K562 (cell line): ENCODE data around the gene NRXN3. TPM values are rescaled to one million over a fixed set of nuclear protein-coding genes. Genes with fewer than 3 reads are reported as not detected.

Experiments
- ATAC-seq: fragments of 200-7000 bp; cut with Tn5 transposase; 3 replicates; pipeline ENCODE4 v1.9.1; 2020; ENCODE audit warnings: moderate library complexity
- BruUV-seq: library from RNA; stranded (reverse); fragments of 400-500 nt; replicated peaks from 2 replicates; lab custom pipeline; 2021; lab: Mats Ljungman, UMichigan
- CTCF ChIA-PET: fragments of 300-600 bp; formaldehyde crosslinking; extraction: SDS; loops from one replicate; lab custom pipeline; 2021; ENCODE audit warnings: low intra/inter-chr PET ratio; lab: Yijun Ruan, JAX
- POLR2A ChIA-PET: fragments of 300-600, 350-650 bp; sonication (Branson Sonifier 250); formaldehyde crosslinking; extraction: SDS; loops from one replicate; lab custom pipeline; 2021; ENCODE audit warnings: antibody characterized with exemption, inconsistent platforms; lab: Yijun Ruan, JAX
- DNase-seq, 4 experiments: peaks; one replicate each; pipeline versions ENCODE4 v3.0.0 to v3.0.0-alpha.2; 2011 to 2018; ENCODE audit warnings: low spot score in 3 of 4, mixed read lengths in 3 of 4; ENCODE audit errors: extremely low read depth in 1 of 4
- FAIRE-seq: peaks from 2 replicates; lab custom pipeline; 2011; peaks lifted over from hg19 to GRCh38; lab: Jason Lieb, UNC
- H2AFZ ChIP-seq: 2 replicates; pipeline ENCODE4 v1.6.0; 2011; ENCODE audit warnings: low read depth, low read length, control low read depth, inconsistent platforms
- H3K27ac ChIP-seq: fragments of 200-600 bp; 3 replicates; pipeline ENCODE4 v1.8.0; 2011; ENCODE audit warnings: low read depth, mild to moderate bottlenecking, control low read depth, inconsistent platforms, low read length, moderate library complexity, mixed read lengths; ENCODE audit errors: extremely low read depth
- H3K27me3 ChIP-seq, 2 experiments: fragments of 300-600 bp in 1 of 2; 2 replicates in 1 of 2; 3 replicates in 1 of 2; pipeline versions ENCODE4 v1.6.0 to v1.8.0; 2011; ENCODE audit warnings: inconsistent platforms in 2 of 2, low read length in 2 of 2, mild to moderate bottlenecking in 1 of 2, mixed read lengths in 1 of 2, moderate library complexity in 1 of 2; ENCODE audit not compliant: control insufficient read depth in 2 of 2, insufficient read depth in 2 of 2
- H3K36me3 ChIP-seq: fragments of 300-600 bp; 3 replicates; pipeline ENCODE4 v1.8.0; 2011; ENCODE audit warnings: mild to moderate bottlenecking, low read length, inconsistent platforms; ENCODE audit not compliant: control insufficient read depth, insufficient read depth
- H3K4me1 ChIP-seq, 2 experiments: fragments of 200-600 bp in 1 of 2; replicated peaks in 1 of 2; 2 replicates in 1 of 2; 3 replicates in 1 of 2; pipeline versions ENCODE4 v1.5.1 to v1.8.0; 2011; ENCODE audit warnings: inconsistent platforms in 2 of 2, low read length in 2 of 2, mild to moderate bottlenecking in 1 of 2, mixed read lengths in 1 of 2, moderate library complexity in 1 of 2; ENCODE audit not compliant: control insufficient read depth in 2 of 2, insufficient read depth in 2 of 2
- H3K4me2 ChIP-seq: 2 replicates; pipeline ENCODE4 v1.6.1; 2011; ENCODE audit warnings: low read length, control low read depth, inconsistent platforms, mixed read lengths; ENCODE audit not compliant: insufficient read depth
- H3K4me3 ChIP-seq: fragments of 200-600 bp; sonication (generic), shearing (Covaris generic); 2 replicates; pipeline ENCODE4 v1.5.1; 2016; ENCODE audit warnings: control low read depth, inconsistent platforms
- H3K79me2 ChIP-seq: fragments of 200-600 bp; 3 replicates; pipeline ENCODE4 v1.8.0; 2011; ENCODE audit warnings: low read length, inconsistent platforms; ENCODE audit not compliant: control insufficient read depth, insufficient read depth
- H3K9ac ChIP-seq, 2 experiments: 2 replicates each; pipeline versions ENCODE4 v1.6.0 to v1.6.1; 2011; ENCODE audit warnings: low read depth in 2 of 2, low read length in 2 of 2, control low read depth in 1 of 2, inconsistent platforms in 1 of 2, mild to moderate bottlenecking in 1 of 2, mixed read lengths in 1 of 2; ENCODE audit not compliant: insufficient read depth in 1 of 2
- H3K9me1 ChIP-seq: one replicate; pipeline ENCODE4 v1.6.0; 2011; ENCODE audit warnings: inconsistent platforms, mild to moderate bottlenecking, low read length, moderate library complexity; ENCODE audit not compliant: control insufficient read depth, insufficient read depth
- H3K9me3 ChIP-seq: replicated peaks from 2 replicates; pipeline ENCODE4 v1.5.1; 2011; ENCODE audit warnings: low read depth, low read length, inconsistent platforms; ENCODE audit not compliant: control insufficient read depth, insufficient read depth
- H4K20me1 ChIP-seq: replicated peaks from 2 replicates; pipeline ENCODE4 v1.6.1; 2011; ENCODE audit warnings: low read length, inconsistent platforms, mixed read lengths; ENCODE audit not compliant: control insufficient read depth, insufficient read depth
- ARID3B ChIP-seq: fragments of 250-450 bp; sonication (Bioruptor Pico); IDR thresholded peaks from 2 replicates; pipeline ENCODE4 v1.4.0; 2020; ENCODE audit warnings: borderline replicate concordance
- CBFA2T3 ChIP-seq: fragments of 450-650 bp; IDR thresholded peaks from 2 replicates; pipeline ENCODE4 v1.6.1; 2017
- CEBPG ChIP-seq, 3 experiments: fragments of 200-800 bp in 1 of 3; sonication (Bioruptor generic) in 1 of 3; sonication (generic) in 1 of 3; formaldehyde crosslinking in 1 of 3; IDR thresholded peaks in 2 of 3; conservative IDR thresholded peaks in 1 of 3; 2 replicates each; pipeline versions ENCODE4 v1.6.1 to v1.8.0; 2016 to 2022; ENCODE audit warnings: missing compliant biosample characterization in 2 of 3, missing genetic modification characterization in 2 of 3, mild to moderate bottlenecking in 1 of 3, missing genetic modification reagents in 1 of 3
- EGR1 ChIP-seq: fragments of 450-650 bp; conservative IDR thresholded peaks from 2 replicates; pipeline ENCODE4 v1.6.1; 2017; ENCODE audit warnings: mild to moderate bottlenecking
- FOXJ2 ChIP-seq: fragments of 200-800 bp; sonication (Bioruptor generic); IDR thresholded peaks from 2 replicates; pipeline ENCODE4 v1.6.1; 2016; ENCODE audit warnings: missing genetic modification characterization, missing compliant biosample characterization
- HBP1 ChIP-seq: fragments of 450-650 bp; formaldehyde crosslinking; IDR thresholded peaks from 2 replicates; pipeline ENCODE4 v1.4.0; 2022; ENCODE audit warnings: missing genetic modification characterization
- JUND ChIP-seq, 2 experiments: IDR thresholded peaks; 2 replicates in 1 of 2; 3 replicates in 1 of 2; pipeline ENCODE4 v1.6.1; 2011; ENCODE audit warnings: borderline replicate concordance in 2 of 2, low read depth in 2 of 2, low read length in 2 of 2, improper control_type of control experiment in 1 of 2, missing biosample characterization in 1 of 2, missing genetic modification characterization in 1 of 2, missing genetic modification reagents in 1 of 2
- NR2F6 ChIP-seq: fragments of 450-650 bp; formaldehyde crosslinking; IDR thresholded peaks from 2 replicates; pipeline ENCODE4 v1.4.0; 2020; ENCODE audit warnings: mild to moderate bottlenecking
- RUNX1 ChIP-seq: sonication (generic); IDR thresholded peaks from 2 replicates; pipeline ENCODE4 v1.6.1; 2016; ENCODE audit warnings: antibody characterized with exemption, low read depth
- SRF ChIP-seq, 2 experiments: fragments of 250-450, 450-650 bp in 1 of 2; sonication (Bioruptor Pico) in 1 of 2; sonication (generic) in 1 of 2; formaldehyde crosslinking; IDR thresholded peaks; 2 replicates each; pipeline versions ENCODE4 v1.5.0 to v1.5.1; 2020 to 2022; ENCODE audit warnings: mild to moderate bottlenecking in 1 of 2, missing genetic modification reagents in 1 of 2
- STAT5B ChIP-seq: fragments of 250-450 bp; sonication (Bioruptor Pico); IDR thresholded peaks from 2 replicates; pipeline ENCODE4 v1.8.0; 2021; ENCODE audit warnings: mild to moderate bottlenecking, inconsistent platforms
- TCF15 ChIP-seq: fragments of 250-450 bp; sonication (Bioruptor Pico); IDR thresholded peaks from 2 replicates; pipeline ENCODE4 v1.8.0; 2022; ENCODE audit warnings: moderate library complexity, mild to moderate bottlenecking, inconsistent platforms
- TRIM24 ChIP-seq, 2 experiments: fragments of 450-650 bp; IDR thresholded peaks; 2 replicates each; pipeline ENCODE4 v1.6.1; 2016
- ZNF165 ChIP-seq: fragments of 250-450 bp; sonication (Bioruptor Pico); IDR thresholded peaks from 2 replicates; pipeline ENCODE4 v1.4.0; 2020; ENCODE audit warnings: borderline replicate concordance
- ZNF586 ChIP-seq: fragments of 450-650 bp; formaldehyde crosslinking; conservative IDR thresholded peaks from 2 replicates; pipeline ENCODE4 v1.4.0; 2020; ENCODE audit warnings: mild to moderate bottlenecking, moderate library complexity
- ZNF740 ChIP-seq, 3 experiments: fragments of 200-800 bp in 1 of 3; sonication (Bioruptor generic) in 1 of 3; sonication (generic) in 1 of 3; formaldehyde crosslinking in 1 of 3; IDR thresholded peaks; 2 replicates each; pipeline versions ENCODE4 v1.6.1 to v1.8.0; 2016 to 2022; ENCODE audit warnings: mild to moderate bottlenecking in 2 of 3, missing compliant biosample characterization in 2 of 3, missing genetic modification characterization in 2 of 3, missing genetic modification reagents in 1 of 3
- WGBS: fragments of 100-300 bp; shearing (Covaris generic); methylation state at CpG from one replicate; pipeline ENCODE4 v1.1.6; 2016; ENCODE audit warnings: low coverage, mixed read lengths; ENCODE audit not compliant: insufficient coverage; ENCODE audit errors: missing lambda C conversion rate; 5-methylcytosine and 5-hydroxymethylcytosine counted together
- in situ Hi-C: fragments of 300-500 bp; cut with MboI; formaldehyde crosslinking; loops from 4 replicates; pipeline ENCODE4 v1.15.0; 2018; ENCODE audit warnings: inconsistent platforms, mixed read lengths
- intact Hi-C: fragments of 100-400 bp; cut with micrococcal nuclease; formaldehyde crosslinking; loops from 2 replicates; pipeline ENCODE4 v1.14.2; 2022
- polyA plus RNA-seq, 8 experiments: library from polyadenylated mRNA; depleted of rRNA in 4 of 8; stranded (reverse) in 5 of 8; unstranded in 3 of 8; fragments of >200 nt; fragmentation: Nextera tagmentation in 2 of 8; fragmentation: Illumina TruSeq in 1 of 8; extraction: Ambion mirVana in 2 of 8; extraction: Trizol in 1 of 8; gene quantifications; 2 replicates each; pipeline versions ENCODE4 v1.2.1 to v1.2.3, GENCODE V29; 2011 to 2014; ENCODE audit warnings: inconsistent platforms in 1 of 8, missing spikeins in 1 of 8
- total RNA-seq, 7 experiments: library from RNA; depleted of rRNA in 6 of 7; stranded (reverse); fragments of >200 nt in 6 of 7; fragmentation: Illumina TruSeq in 2 of 7; extraction: Trizol in 2 of 7; gene quantifications; 2 replicates each; pipeline versions ENCODE4 v1.2.1 to v1.2.3, GENCODE V29; 2011 to 2021; ENCODE audit warnings: low replicate concordance in 1 of 7

Gene NRXN3
- total and polyA plus RNA-seq, 9 of the 15 experiments (the other 6 are each of a cell fraction or from before 2014, with no cell fraction given) = 0.09 TPM; not detected in 8

- TF ChIP-seq HBP1 (CRISPR knock-in tag) (no peak), ARID3B (CRISPR knock-in tag) (no peak), STAT5B (CRISPR knock-in tag) (no peak), SRF (CRISPR knock-in tag; IDR thresholded peaks at IDR 0.05) (no peak), CBFA2T3 (no peak), ZNF586 (no peak)
- TF ChIP-seq, all 486 proteins: peak for 0
Observed at GRCh38 chr14:78340250-78340649, 170.1 kb downstream of the NRXN3 start (continued).

GRCh38 chr14:78341827-78342389, 171.7 kb downstream of the NRXN3 start:
- Histone ChIP-seq H3K9ac (no peak overlapping the region), H3K79me2 (no peaks in the 10 kb centered on the region), H3K27ac (no peak overlapping the region), H3K9me3 (no peaks in the 10 kb centered on the region), H3K4me3 (no peak overlapping the region), H3K9me1 (no peaks in the 10 kb centered on the region), H2AFZ (no peak overlapping the region), H3K4me1 (no peaks in the 10 kb centered on the region), H3K36me3 (no peaks in the 10 kb centered on the region), H3K27me3 (peaks cover 0 to 4% of the 10 kb centered on the region in 2 experiments; a peak in 1 of 5 replicates), H4K20me1 (no peaks in the 10 kb centered on the region), H3K4me2 (no peak overlapping the region)
- FAIRE-seq = no peak
- ATAC-seq = no peak
- intact Hi-C loops (no loop called here), in situ Hi-C loops (no loop called here)
- 0% methylated on average over 3 of the region's 3 CpGs for WGBS
- BruUV-seq = no TSS peak
- ChIA-PET POLR2A (interaction anchor here (1.3 kb wide), 1 partner anchor 9 kb away, joined by 3 read pairs; no protein-coding TSS in a partner anchor), CTCF (no interaction called here)
- no peak for DNase-seq
- TF ChIP-seq TCF15 (CRISPR knock-in tag) (no peak), ZNF165 (CRISPR knock-in tag) (no peak), RUNX1 (no peak), FOXJ2 (no peak), CEBPG (CRISPR knock-in tag; IDR thresholded peaks at IDR 0.05) (no peak), CEBPG (tag; conservative IDR thresholded peaks at IDR 0.05 in 1 of 2, IDR thresholded peaks at IDR 0.05 in 1 of 2) (no peak), ZNF740 (CRISPR knock-in tag; IDR thresholded peaks at IDR 0.05) (no peak), ZNF740 (tag; IDR thresholded peaks at IDR 0.05) (no peak), NR2F6 (no peak), JUND (IDR thresholded peaks at IDR 0.05; ENCODE audit: borderline replicate concordance, low read depth, low read length) (no peak), JUND (tag; IDR thresholded peaks at IDR 0.05; ENCODE audit: borderline replicate concordance, low read depth, low read length) (no peak), EGR1 (no peak), TRIM24 (IDR thresholded peaks at IDR 0.05) (no peak)
